GM21423 (cell line): ENCODE data around the gene MEF2C.
"Not testable (repeated sequence)": the region's sequence is repeated elsewhere in the genome, so short reads cannot be mapped to it uniquely, and the experiment has no call there.

Experiments used
- ATAC-seq: cut with Tn5 transposase; IDR thresholded peaks from one replicate; pipeline ENCODE4 v1.9.1; 2021; ENCODE audit warnings: mild to moderate bottlenecking, moderate library complexity; ENCODE audit not compliant: unreplicated experiment

MEF2C gene

DNA sequence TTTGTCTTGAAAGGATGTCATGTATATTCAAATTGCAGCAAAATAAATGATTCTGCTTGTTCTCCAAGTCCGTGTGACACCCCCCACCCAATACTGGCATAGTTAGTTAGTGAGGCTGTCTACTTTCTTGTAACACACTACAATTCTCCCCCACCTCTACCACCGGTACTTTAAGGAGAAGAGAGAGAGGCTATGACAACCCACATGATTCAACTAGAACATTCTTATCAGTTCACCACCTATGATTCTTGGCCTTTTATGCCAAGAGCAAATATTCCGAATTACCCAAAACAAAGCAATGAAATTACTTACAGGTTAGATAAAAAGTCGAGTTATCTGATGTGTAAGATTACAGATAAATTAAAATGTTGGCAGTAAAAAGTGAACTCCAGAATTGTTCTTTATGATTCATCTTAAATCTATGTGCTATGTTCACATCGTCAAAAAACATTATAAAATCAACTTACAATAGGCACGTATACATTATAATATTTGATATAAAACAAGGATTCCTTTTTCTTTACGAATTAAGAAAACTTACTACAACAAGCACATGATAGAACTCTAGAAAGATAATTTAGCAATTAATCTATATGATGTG lies 14.4 kb downstream of the MEF2C start:
- no peak for ATAC-seq

- no peak for ATAC-seq
Measured at GRCh38 chr5:88867638-88868037, 15.3 kb downstream of the MEF2C start.

DNA sequence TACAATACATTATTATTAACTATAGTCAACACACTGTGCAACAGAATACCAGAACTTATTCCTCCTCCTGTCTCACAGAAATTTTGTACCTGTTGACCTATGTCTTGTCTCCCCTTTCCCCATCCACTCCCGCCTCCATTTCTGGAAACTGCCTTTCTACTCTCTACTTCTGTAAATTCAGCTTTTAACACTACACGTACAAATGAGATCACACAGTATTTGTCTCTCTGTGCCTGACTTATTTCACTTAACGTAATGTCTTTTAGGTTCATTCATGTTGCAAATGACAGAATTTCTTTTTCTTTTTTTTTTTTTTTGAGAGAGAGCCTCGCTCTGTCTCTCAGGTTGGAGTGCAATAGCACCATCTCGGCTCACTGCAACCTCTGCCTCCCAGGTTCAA lies 19.5 kb downstream of the MEF2C start:
- no peak for ATAC-seq

GRCh38 chr5:88862547-88863175 lies 20.3 kb downstream of the MEF2C start:
- no peak for ATAC-seq

- no peak for ATAC-seq
Measured at GRCh38 chr5:88861231-88861630, 21.8 kb downstream of the MEF2C start.

DNA sequence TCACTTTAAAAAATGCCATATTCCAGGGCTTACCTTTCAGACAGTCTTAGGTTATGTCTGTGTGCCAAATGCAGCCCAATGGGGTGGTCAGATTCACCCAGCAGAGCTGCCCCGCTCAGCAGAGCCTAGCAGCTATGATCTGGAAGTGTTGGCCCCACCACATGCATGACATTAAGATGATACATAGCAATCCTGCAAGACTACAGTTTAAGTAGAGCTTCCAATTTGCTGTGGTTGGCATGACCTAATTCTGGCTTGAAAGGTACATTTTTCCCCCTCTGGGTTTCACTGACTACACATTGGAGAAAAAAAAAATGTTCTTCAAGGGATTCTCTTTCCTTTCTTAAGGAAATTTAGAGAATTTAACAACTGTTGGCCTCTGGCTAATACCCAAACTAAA lies 22.5 kb downstream of the MEF2C start:
- ATAC-seq: no peak

GRCh38 chr5:88858392-88858791 lies 24.6 kb downstream of the MEF2C start:
- ATAC-seq: no peak

- not testable (repeated sequence) for ATAC-seq
Measured at GRCh38 chr5:88856381-88856780, 26.6 kb downstream of the MEF2C start.

DNA sequence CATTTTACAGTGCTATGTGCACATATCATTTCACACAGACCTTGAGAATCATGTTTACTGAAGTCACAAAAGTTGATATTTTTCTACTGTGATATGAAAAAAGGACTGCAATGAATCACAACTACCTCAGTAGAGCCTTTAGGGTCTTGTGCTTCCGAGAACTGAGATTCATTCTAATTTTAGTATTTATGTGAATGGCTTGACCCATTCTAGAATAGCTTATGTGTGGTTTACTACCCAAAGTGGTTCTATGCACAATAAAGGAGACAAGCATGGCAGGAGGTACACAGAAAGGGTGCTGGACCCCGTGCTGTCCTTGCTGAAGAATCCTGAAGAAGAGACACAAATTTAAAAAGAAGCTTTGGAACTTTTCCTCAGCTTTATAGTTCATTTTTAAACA lies 28.2 kb downstream of the MEF2C start:
- no peak for ATAC-seq

DNA sequence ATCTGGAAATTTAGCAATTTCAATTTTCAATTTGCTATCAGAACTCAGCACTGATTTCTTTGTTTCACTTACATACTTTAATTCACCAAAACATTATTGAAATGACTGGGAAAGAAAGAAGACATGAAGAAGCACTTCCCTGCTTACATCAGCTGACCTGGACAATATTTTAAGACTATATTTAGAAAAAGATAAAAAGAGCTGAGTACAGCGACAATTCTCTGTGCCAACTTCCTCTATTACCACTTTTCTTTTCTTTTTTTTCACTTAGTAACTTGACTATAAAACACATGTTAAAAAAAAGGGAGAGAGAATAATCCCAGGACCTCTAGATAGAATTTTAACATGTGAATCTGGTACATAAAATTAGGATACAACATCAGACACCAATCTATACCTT lies 35.6 kb downstream of the MEF2C start:
- no peak for ATAC-seq

DNA sequence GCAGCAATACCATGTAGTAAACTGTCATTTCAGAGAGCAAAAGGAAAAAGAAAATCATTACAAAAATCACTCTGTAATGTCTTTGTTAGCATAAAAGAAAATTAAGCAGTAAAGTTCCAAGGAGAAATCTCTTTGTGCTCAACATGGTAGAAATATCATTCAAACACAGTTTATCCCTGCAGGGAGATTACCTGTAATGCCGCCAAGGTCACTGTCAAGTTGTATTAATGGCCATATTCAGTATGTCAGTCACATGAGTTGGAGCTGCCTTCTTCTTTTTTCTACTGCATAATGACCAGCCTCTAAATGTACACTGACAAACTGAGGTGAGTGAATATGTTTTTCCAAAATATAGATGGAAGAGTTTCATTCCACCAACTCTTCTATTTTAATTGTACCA lies 36.5 kb downstream of the MEF2C start:
- ATAC-seq: no peak

GRCh38 chr5:88845081-88845697 lies 37.8 kb downstream of the MEF2C start:
- ATAC-seq: peak; percentile 82

DNA sequence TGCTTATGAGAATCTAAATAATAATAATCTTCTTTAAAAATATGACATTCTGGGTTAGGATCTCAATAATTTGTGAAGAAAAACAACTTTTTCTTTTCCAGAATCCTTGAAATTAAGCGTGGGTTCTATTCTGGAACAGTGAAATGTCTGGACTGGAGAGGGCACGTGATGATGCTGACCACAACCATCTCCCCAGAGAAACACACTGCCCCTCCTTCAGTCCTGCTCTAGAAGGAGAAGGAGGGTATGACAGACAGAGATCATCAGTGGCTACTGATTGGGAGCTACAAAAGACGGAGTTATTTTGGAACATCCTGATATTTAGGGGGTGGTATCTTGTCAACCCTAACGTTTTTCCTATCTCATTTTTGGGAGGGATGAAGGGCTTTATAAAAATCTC lies 40.2 kb downstream of the MEF2C start:
- ATAC-seq: no peak

- ATAC-seq: no peak
Measured at GRCh38 chr5:88841212-88841611, 41.8 kb downstream of the MEF2C start.

DNA sequence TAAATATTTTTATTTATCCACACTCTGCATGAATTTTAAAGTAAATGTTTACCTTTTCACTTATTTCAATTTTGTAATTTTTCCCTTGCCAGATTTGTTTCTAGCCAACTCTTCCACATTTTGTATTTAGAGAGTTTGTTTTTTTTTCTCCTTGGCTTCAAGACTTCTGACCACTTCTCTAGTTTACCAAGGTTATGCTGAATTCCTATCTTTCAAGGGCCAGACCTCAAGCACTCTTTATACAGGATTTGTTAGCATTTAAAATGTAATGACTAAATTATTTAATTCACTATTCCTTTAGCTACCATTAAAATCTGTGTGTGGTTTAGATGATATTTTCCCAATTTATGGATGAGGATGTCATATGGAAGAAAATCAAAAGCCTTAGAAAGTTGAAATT lies 42.5 kb downstream of the MEF2C start:
- no peak for ATAC-seq

DNA sequence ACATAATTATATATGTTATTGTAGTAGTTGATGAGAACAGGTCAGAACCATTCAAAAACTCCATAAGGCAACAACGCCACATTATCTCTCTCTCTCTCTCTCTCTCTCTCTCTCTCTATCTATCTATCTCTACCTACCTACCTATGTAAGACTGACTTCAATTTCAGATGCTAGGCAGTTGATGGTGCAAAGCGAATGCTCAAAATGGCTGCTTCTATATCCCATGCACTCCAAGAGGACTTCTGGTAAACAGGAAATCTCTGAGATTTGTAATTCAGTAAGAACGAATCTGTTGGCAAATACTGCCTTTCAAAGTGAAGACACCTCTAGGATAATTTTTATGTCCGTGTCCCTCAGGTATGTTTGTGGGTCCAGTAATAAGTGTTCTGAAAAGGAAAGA lies 43.7 kb downstream of the MEF2C start:
- no peak for ATAC-seq

DNA sequence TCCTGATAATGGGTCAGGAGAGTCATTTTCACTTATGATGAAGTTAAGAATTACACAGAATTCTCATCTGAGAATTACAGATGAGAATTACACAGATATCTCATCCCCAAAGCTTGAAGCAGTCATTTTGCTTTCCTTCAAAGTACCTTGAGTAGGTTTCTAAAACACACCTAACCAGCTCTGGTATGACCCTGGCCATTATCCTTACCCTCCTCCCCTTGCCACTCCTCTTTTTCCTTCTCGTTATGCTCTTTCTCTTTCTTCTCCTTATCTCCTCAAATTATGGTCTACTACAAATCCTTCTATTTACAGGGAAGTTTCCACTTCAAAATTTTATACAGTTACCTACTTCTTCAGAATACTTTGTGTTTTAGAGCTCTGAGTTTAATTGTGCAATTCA lies 44.5 kb downstream of the MEF2C start:
- ATAC-seq: no peak

GRCh38 chr5:88837817-88838216 lies 45.2 kb downstream of the MEF2C start:
- no peak for ATAC-seq

DNA sequence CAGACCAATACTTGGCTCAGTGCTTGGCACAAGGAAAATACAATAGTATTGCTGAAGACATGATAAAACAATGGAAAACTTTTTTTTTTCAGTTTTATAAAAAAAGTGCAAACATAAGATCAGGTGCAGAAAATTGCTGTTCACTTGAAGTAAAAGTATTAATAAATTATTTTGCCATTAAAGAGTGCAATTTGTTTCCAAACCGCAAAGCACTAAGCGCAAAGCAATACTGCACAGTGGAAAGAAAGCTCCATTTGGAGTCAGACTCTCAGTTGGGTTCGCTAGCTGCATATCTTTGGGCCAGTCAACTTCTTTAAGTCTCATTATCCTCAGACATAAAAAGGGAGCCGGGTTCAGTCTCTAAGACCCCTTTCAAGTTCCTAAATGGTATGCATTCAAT lies 45.8 kb downstream of the MEF2C start:
- no peak for ATAC-seq

DNA sequence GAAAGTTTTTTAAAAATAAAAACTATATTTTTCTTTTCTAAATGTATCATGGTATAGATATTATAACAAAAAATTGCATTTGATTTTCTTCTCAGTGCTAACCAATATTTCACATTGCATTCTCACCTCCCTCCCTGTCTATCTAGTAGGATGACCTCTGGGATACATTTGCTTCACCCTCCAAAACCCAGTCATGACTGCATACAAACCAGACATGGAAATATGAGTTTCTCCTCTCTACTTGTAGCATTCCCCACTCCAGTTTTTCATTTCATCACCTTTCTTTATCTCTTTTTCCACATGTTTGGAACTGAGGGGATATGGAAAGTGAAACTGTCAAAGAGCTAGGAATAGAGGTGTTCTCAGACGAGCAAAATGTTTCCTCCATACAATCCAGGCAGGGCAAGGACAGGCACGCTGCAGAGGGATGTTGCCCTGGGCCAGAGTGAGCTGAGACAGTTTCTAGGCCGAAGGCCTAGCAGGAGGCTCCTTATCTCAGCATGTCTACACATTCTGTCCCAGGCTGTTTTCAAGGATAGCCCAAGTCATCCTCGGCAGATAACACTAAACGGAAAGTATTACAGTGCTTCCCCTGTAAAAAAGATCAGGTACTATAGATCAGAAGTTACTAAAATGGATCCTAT lies 46.7 kb downstream of the MEF2C start:
- ATAC-seq: no peak

GRCh38 chr5:88834499-88834898 lies 48.5 kb downstream of the MEF2C start:
- no peak for ATAC-seq

GRCh38 chr5:88834131-88834462 lies 48.9 kb downstream of the MEF2C start:
- ATAC-seq: no peak
